H1 (cell line): Measurements from ENCODE around the gene ALDH5A1. TPM values are rescaled to one million over a fixed set of nuclear protein-coding genes. Genes with fewer than 3 reads are reported as not detected.

ENCODE experiments used
- CTCF ChIA-PET: fragments of 300-600 bp; sonication (Branson Sonifier 250); formaldehyde crosslinking; loops from one replicate; lab custom pipeline; 2021; ENCODE audit not compliant: partially characterized antibody; lab: Charles Lee
- POLR2A ChIA-PET: fragments of 300-600 bp; sonication (Branson Sonifier 250); formaldehyde crosslinking; loops from one replicate; lab custom pipeline; 2021; ENCODE audit warnings: inconsistent platforms; ENCODE audit not compliant: partially characterized antibody; lab: Charles Lee
- DNase-seq, 2 experiments: peaks; one replicate each; pipeline versions ENCODE4 v3.0.0 to v3.0.0-alpha.2; 2010 to 2022; ENCODE audit warnings: low spot score in 2 of 2, low read depth in 1 of 2, mixed read lengths in 1 of 2
- FAIRE-seq: peaks from 2 replicates; lab custom pipeline; 2011; peaks lifted over from hg19 to GRCh38; lab: Jason Lieb, UNC
- H2AFZ ChIP-seq: 2 replicates; pipeline ENCODE4 v1.8.1; 2012; ENCODE audit warnings: low read length, inconsistent platforms
- H2AK5ac ChIP-seq: 2 replicates; pipeline ENCODE4 v1.6.1; 2013; ENCODE audit warnings: low read depth, low read length
- H2BK120ac ChIP-seq: replicated peaks from 2 replicates; pipeline ENCODE3; 2013; ENCODE audit warnings: low read depth, low read length, inconsistent platforms
- H2BK12ac ChIP-seq: 2 replicates; pipeline ENCODE4 v1.6.1; 2013; ENCODE audit warnings: low read depth, low read length
- H2BK15ac ChIP-seq: 2 replicates; pipeline ENCODE4 v1.6.1; 2013; ENCODE audit warnings: low read length
- H2BK20ac ChIP-seq: 2 replicates; pipeline ENCODE4 v1.6.1; 2013; ENCODE audit warnings: low read length
- H2BK5ac ChIP-seq: 2 replicates; pipeline ENCODE4 v1.6.1; 2013; ENCODE audit warnings: low read depth, low read length
- H3K14ac ChIP-seq: 2 replicates; pipeline ENCODE4 v1.6.1; 2013; ENCODE audit warnings: inconsistent platforms; ENCODE audit not compliant: insufficient read length
- H3K18ac ChIP-seq: 2 replicates; pipeline ENCODE4 v1.6.1; 2013; ENCODE audit warnings: low read length; ENCODE audit errors: extremely low read depth
- H3K23ac ChIP-seq: 2 replicates; pipeline ENCODE4 v1.6.1; 2013; ENCODE audit warnings: inconsistent platforms; ENCODE audit not compliant: insufficient read length
- H3K23me2 ChIP-seq: 2 replicates; pipeline ENCODE4 v1.6.1; 2013; ENCODE audit warnings: low read depth, low read length
- H3K27ac ChIP-seq: 2 replicates; pipeline ENCODE4 v1.6.1; 2011; ENCODE audit warnings: low read depth, low read length, inconsistent platforms
- H3K27me3 ChIP-seq, 4 experiments: replicated peaks in 1 of 4; 1 replicate in 1 of 4; 2 replicates in 3 of 4; pipeline versions ENCODE4 v1.6.1 to v1.8.1; 2011 to 2013; ENCODE audit warnings: low read length in 3 of 4, mild to moderate bottlenecking in 3 of 4, inconsistent platforms in 2 of 4, mixed read lengths in 2 of 4, moderate library complexity in 1 of 4; ENCODE audit not compliant: control insufficient read depth in 3 of 4, insufficient read depth in 3 of 4; ENCODE audit errors: extremely low read depth in 1 of 4
- H3K36me3 ChIP-seq, 4 experiments: 2 replicates each; pipeline versions ENCODE4 v1.6.1 to v1.8.1; 2011 to 2013; ENCODE audit warnings: mild to moderate bottlenecking in 4 of 4, low read length in 3 of 4, moderate library complexity in 2 of 4, control low read depth in 1 of 4, inconsistent platforms in 1 of 4; ENCODE audit not compliant: insufficient read depth in 4 of 4, control insufficient read depth in 2 of 4
- H3K4ac ChIP-seq: replicated peaks from 2 replicates; pipeline ENCODE3; 2013; ENCODE audit warnings: low read length, low read depth, mixed read lengths, inconsistent platforms; ENCODE audit not compliant: insufficient read length
- H3K4me1 ChIP-seq, 4 experiments: replicated peaks in 1 of 4; 1 replicate in 1 of 4; 2 replicates in 3 of 4; pipeline versions ENCODE4 v1.6.1 to v1.8.1; 2011 to 2013; ENCODE audit warnings: low read length in 3 of 4, inconsistent platforms in 2 of 4, mixed read lengths in 1 of 4; ENCODE audit not compliant: insufficient read depth in 4 of 4, control insufficient read depth in 3 of 4
- H3K4me2 ChIP-seq, 2 experiments: 2 replicates each; pipeline versions ENCODE4 v1.6.1 to v1.8.1; 2011 to 2013; ENCODE audit warnings: low read depth in 2 of 2, low read length in 2 of 2, control low read depth in 1 of 2, inconsistent platforms in 1 of 2, mild to moderate bottlenecking in 1 of 2; ENCODE audit not compliant: insufficient read depth in 1 of 2
- H3K4me3 ChIP-seq, 4 experiments: fragments of 200-600, 300-600 bp in 1 of 4; sonication (generic), shearing (Covaris generic), sonication (Bioruptor Twin) in 1 of 4; 2 replicates each; pipeline versions ENCODE4 v1.5.1 to v1.8.1; 2011 to 2016; ENCODE audit warnings: low read length in 4 of 4, low read depth in 3 of 4, control low read depth in 2 of 4, inconsistent platforms in 2 of 4, mild to moderate bottlenecking in 2 of 4, mixed read lengths in 1 of 4, moderate library complexity in 1 of 4; ENCODE audit not compliant: insufficient read depth in 2 of 4; ENCODE audit errors: extremely low read depth in 1 of 4
- H3K56ac ChIP-seq: replicated peaks from 2 replicates; pipeline ENCODE3; 2013; ENCODE audit warnings: low read depth, mild to moderate bottlenecking, mixed read lengths, low read length, inconsistent platforms; ENCODE audit not compliant: insufficient read length
- H3K79me1 ChIP-seq: 2 replicates; pipeline ENCODE4 v1.6.1; 2013; ENCODE audit warnings: low read depth, low read length, control low read depth
- H3K79me2 ChIP-seq, 2 experiments: 2 replicates each; pipeline versions ENCODE4 v1.6.1 to v1.8.1; 2012 to 2013; ENCODE audit warnings: low read length in 2 of 2, mild to moderate bottlenecking in 2 of 2, inconsistent platforms in 1 of 2; ENCODE audit not compliant: insufficient read depth in 2 of 2, control insufficient read depth in 1 of 2
- H3K9ac ChIP-seq, 4 experiments: replicated peaks in 1 of 4; 1 replicate in 1 of 4; 2 replicates in 3 of 4; pipeline versions ENCODE4 v1.6.1 to v1.8.1; 2011 to 2013; ENCODE audit warnings: low read depth in 3 of 4, low read length in 3 of 4, control low read depth in 2 of 4, mild to moderate bottlenecking in 2 of 4, moderate library complexity in 2 of 4, inconsistent platforms in 1 of 4; ENCODE audit errors: extremely low read depth in 1 of 4
- H3K9me3 ChIP-seq, 2 experiments: 2 replicates each; pipeline versions ENCODE4 v1.6.1 to v1.8.1; 2012 to 2013; ENCODE audit warnings: mild to moderate bottlenecking in 2 of 2, moderate library complexity in 2 of 2, control low read depth in 1 of 2, inconsistent platforms in 1 of 2, low read depth in 1 of 2, low read length in 1 of 2, mixed read lengths in 1 of 2; ENCODE audit not compliant: insufficient read depth in 2 of 2
- H4K20me1 ChIP-seq, 2 experiments: replicated peaks in 1 of 2; 2 replicates each; pipeline versions ENCODE3 to v1.8.1; 2011 to 2013; ENCODE audit warnings: inconsistent platforms in 2 of 2, low read length in 2 of 2, mild to moderate bottlenecking in 1 of 2; ENCODE audit not compliant: insufficient read depth in 2 of 2, control insufficient read depth in 1 of 2
- H4K5ac ChIP-seq: 2 replicates; pipeline ENCODE4 v1.6.1; 2013; ENCODE audit warnings: low read length, low read depth, mixed read lengths, inconsistent platforms; ENCODE audit not compliant: insufficient read length
- H4K8ac ChIP-seq: 2 replicates; pipeline ENCODE4 v1.8.0; 2013; ENCODE audit warnings: mild to moderate bottlenecking, moderate library complexity, low read length, inconsistent platforms; ENCODE audit not compliant: insufficient read depth; ENCODE audit errors: extremely low read depth
- H4K91ac ChIP-seq: replicated peaks from 2 replicates; pipeline ENCODE3; 2013; ENCODE audit warnings: low read length, mixed read lengths, inconsistent platforms; ENCODE audit not compliant: insufficient read length
- ATF2 ChIP-seq: IDR thresholded peaks from 2 replicates; pipeline ENCODE4 v1.6.1; 2012; ENCODE audit warnings: low read length, inconsistent platforms
- CHD2 ChIP-seq: IDR thresholded peaks from 2 replicates; pipeline ENCODE4 v1.6.1; 2012; ENCODE audit warnings: low read length, improper control_type of control experiment
- HDAC2 ChIP-seq, 2 experiments: fragments of 300-600 bp in 1 of 2; sonication (generic) in 1 of 2; IDR thresholded peaks; 2 replicates each; pipeline ENCODE4 v1.6.1; 2011 to 2012; ENCODE audit warnings: low read depth in 2 of 2, low read length in 2 of 2, mild to moderate bottlenecking in 2 of 2, moderate library complexity in 2 of 2, borderline replicate concordance in 1 of 2, inconsistent platforms in 1 of 2
- KDM1A ChIP-seq: fragments of 200-600, 300-600 bp; sonication (generic); IDR thresholded peaks from 2 replicates; pipeline ENCODE4 v1.7.1; 2016; ENCODE audit warnings: mild to moderate bottlenecking, low read length, borderline replicate concordance
- NANOG ChIP-seq: IDR thresholded peaks from 2 replicates; pipeline ENCODE4 v1.6.1; 2011; ENCODE audit warnings: low read length, low read depth, mild to moderate bottlenecking, inconsistent platforms; ENCODE audit not compliant: insufficient read depth, poor library complexity, severe bottlenecking
- RBBP5 ChIP-seq: IDR thresholded peaks from 2 replicates; pipeline ENCODE4 v1.7.1; 2012; ENCODE audit warnings: low read depth, mild to moderate bottlenecking, inconsistent platforms, low read length, moderate library complexity, borderline replicate concordance
- RNF2 ChIP-seq: fragments of 200-900, 300-1000 bp; sonication (generic); IDR thresholded peaks from 2 replicates; pipeline ENCODE4 v1.7.1; 2016; ENCODE audit warnings: borderline replicate concordance, low read depth, mild to moderate bottlenecking, antibody characterized with exemption, low read length; ENCODE audit not compliant: poor library complexity, severe bottlenecking; ENCODE audit errors: missing control alignments
- SAP30 ChIP-seq: fragments of 300-600 bp; sonication (generic); IDR thresholded peaks from 2 replicates; pipeline ENCODE4 v1.7.1; 2012; ENCODE audit warnings: low read length, moderate library complexity, mild to moderate bottlenecking, inconsistent platforms; ENCODE audit not compliant: insufficient read depth, insufficient replicate concordance
- YY1 ChIP-seq: IDR thresholded peaks from 2 replicates; pipeline ENCODE4 v1.6.1; 2011; ENCODE audit warnings: low read depth, mild to moderate bottlenecking, low read length
- ZNF274 ChIP-seq: IDR thresholded peaks from 2 replicates; pipeline ENCODE4 v1.7.0; 2012; ENCODE audit warnings: low read length, borderline replicate concordance; ENCODE audit errors: extremely low read depth
- WGBS, 2 experiments: shearing (Covaris generic) in 1 of 2; methylation state at CpG; one replicate each; pipeline versions ENCODE4 v1.1.6 to v1.1.7; 2013 to 2015; ENCODE audit warnings: low lambda C conversion rate in 2 of 2, mixed read lengths in 2 of 2, inconsistent platforms in 1 of 2, low coverage in 1 of 2, missing lambda C conversion rate in 1 of 2; ENCODE audit not compliant: insufficient replicate concordance in 2 of 2, insufficient coverage in 1 of 2, insufficient read length in 1 of 2; ENCODE audit errors: extremely low coverage in 1 of 2, missing lambda C conversion rate in 1 of 2; 5-methylcytosine and 5-hydroxymethylcytosine counted together
- polyA plus RNA-seq, 7 experiments: library from polyadenylated mRNA; depleted of rRNA in 3 of 7; stranded (reverse) in 5 of 7; unstranded in 2 of 7; fragments of >200 nt in 5 of 7; fragments of 200-250 nt in 2 of 7; gene quantifications; 1 replicate in 5 of 7; 2 replicates in 1 of 7; 4 replicates in 1 of 7; pipeline versions ENCODE4 v1.2.1 to v1.2.3, GENCODE V29; 2011 to 2013; ENCODE audit warnings: missing spikeins in 2 of 7, mixed read lengths in 2 of 7
- total RNA-seq: library from RNA; stranded (reverse); fragmentation: NEBNext Ultra II Directional; extraction: Animal tissue kit (Norgen Biotek cat#: 25700); gene quantifications from 2 replicates; pipeline ENCODE4 v1.2.1, GENCODE V29; 2021
- TF ChIP-seq, protein P1 (sequence below): IDR thresholded peaks from 2 replicates; pipeline ENCODE4 v1.6.1; 2012; ENCODE audit warnings: inconsistent platforms

ALDH5A1 gene
- total and polyA plus RNA-seq, 2 of the 8 experiments (the other 6 are each of a cell fraction or from before 2014, with no cell fraction given): 1.5 to 2.4 TPM

- no peaks in the 10 kb centered on the region for H3K23me2 ChIP-seq
- H4K8ac ChIP-seq: no peak overlapping the region
- no peak for DNase-seq
- H3K4ac ChIP-seq: no peak overlapping the region
- no peaks in the 10 kb centered on the region for H3K36me3 ChIP-seq
- no peak overlapping the region for H3K56ac ChIP-seq
- no peak for FAIRE-seq
- no peak overlapping the region for H3K18ac ChIP-seq
- H3K79me2 ChIP-seq: no peaks in the 10 kb centered on the region
- H3K27me3 ChIP-seq: no peaks in the 10 kb centered on the region
- TF ChIP-seq, protein P1, sequence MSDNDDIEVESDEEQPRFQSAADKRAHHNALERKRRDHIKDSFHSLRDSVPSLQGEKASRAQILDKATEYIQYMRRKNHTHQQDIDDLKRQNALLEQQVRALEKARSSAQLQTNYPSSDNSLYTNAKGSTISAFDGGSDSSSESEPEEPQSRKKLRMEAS: no peak
- TF ChIP-seq ZNF274: no peak
- no peak for TF ChIP-seq ATF2
- no peak for TF ChIP-seq CHD2
- no peak for TF ChIP-seq SAP30
- TF ChIP-seq NANOG: no peak
- no peak for TF ChIP-seq YY1
- no peak for TF ChIP-seq RBBP5
- TF ChIP-seq KDM1A: no peak
- no peak for TF ChIP-seq HDAC2 (IDR thresholded peaks at IDR 0.05; ENCODE audit: borderline replicate concordance in 1 of 2, low read depth in 2 of 2, low read length in 2 of 2)
- TF ChIP-seq RNF2: no peak
- no peak overlapping the region for H2BK15ac ChIP-seq
- H4K20me1 ChIP-seq: no peaks in the 10 kb centered on the region
- H3K4me1 ChIP-seq: no peaks in the 10 kb centered on the region
- no peak overlapping the region for H3K4me2 ChIP-seq
- CTCF ChIA-PET: interaction anchor here (0.6 to 2.8 kb wide), 5 partner anchors 9 to 816 kb away, joined by 3 to 9 read pairs (median 3); partner anchors contain the start of gene ALDH5A1
- no peaks in the 10 kb centered on the region for H3K79me1 ChIP-seq
- no peak overlapping the region for H2BK20ac ChIP-seq
- no peak overlapping the region for H2BK5ac ChIP-seq
- H2AK5ac ChIP-seq: no peak overlapping the region
- H3K23ac ChIP-seq: no peak overlapping the region
- no peak overlapping the region for H4K91ac ChIP-seq
- no peak overlapping the region for H3K27ac ChIP-seq
- no peak overlapping the region for H2BK12ac ChIP-seq
- no peaks in the 10 kb centered on the region for H3K9me3 ChIP-seq
- no peak overlapping the region for H3K4me3 ChIP-seq
- H2BK120ac ChIP-seq: no peak overlapping the region
- POLR2A ChIA-PET: interaction anchor here (1.0 kb wide), 1 partner anchor 53 kb away, joined by 3 read pairs; no protein-coding TSS in a partner anchor
- no peak overlapping the region for H3K9ac ChIP-seq
- 78% methylated on average over 4 of the region's 4 CpGs; no CpG with 5 or more reads in 1 of the 2 experiments for WGBS, 2 experiments
- no peak overlapping the region for H3K14ac ChIP-seq
- no peak overlapping the region for H4K5ac ChIP-seq
- no peak overlapping the region for H2AFZ ChIP-seq
Measured at GRCh38 chr6:24458134-24458533, 36.6 kb upstream of the ALDH5A1 start.
